GM12801 (cell line): ENCODE results near the gene TBC1D16.

Source experiments
- CTCF ChIP-seq: IDR thresholded peaks from one replicate; pipeline ENCODE4 v1.5.1; 2011; ENCODE audit warnings: control low read depth; ENCODE audit not compliant: insufficient read length; ENCODE audit errors: extremely low read depth

TBC1D16 gene

GRCh38 chr17:79991924-79992648 lies 43.6 kb downstream of the TBC1D16 start:
- TF ChIP-seq CTCF = no peak

GRCh38 chr17:79991140-79991923 lies 44.3 kb downstream of the TBC1D16 start:
- no peak for TF ChIP-seq CTCF

GRCh38 chr17:79990704-79991103 lies 45.0 kb downstream of the TBC1D16 start:
- TF ChIP-seq CTCF = no peak

GRCh38 chr17:79990051-79990592 lies 45.5 kb downstream of the TBC1D16 start:
- TF ChIP-seq CTCF = no peak

GRCh38 chr17:79989106-79989835 lies 46.4 kb downstream of the TBC1D16 start:
- no peak for TF ChIP-seq CTCF

- no peak for TF ChIP-seq CTCF
These were observed 47.3 kb downstream of the TBC1D16 start for GRCh38 chr17:79988185-79988971.

- TF ChIP-seq CTCF = no peak
These were observed 47.8 kb downstream of the TBC1D16 start for GRCh38 chr17:79987935-79988184.
